K562 (cell line): ENCODE data around the gene PRPSAP1. TPM values are rescaled to one million over a fixed set of nuclear protein-coding genes. Genes with fewer than 3 reads are reported as not detected.

Experiments
- ARID2 ChIP-seq: fragments of 450-650 bp; IDR thresholded peaks from 2 replicates; pipeline ENCODE4 v1.6.1; 2017; ENCODE audit warnings: antibody characterized with exemption, mild to moderate bottlenecking
- CBX1 ChIP-seq: sonication (generic); IDR thresholded peaks from 2 replicates; pipeline ENCODE4 v1.6.1; 2016; ENCODE audit warnings: antibody characterized with exemption, low read depth, mild to moderate bottlenecking
- CHAMP1 ChIP-seq: fragments of 450-650 bp; IDR thresholded peaks from 2 replicates; pipeline ENCODE4 v1.6.1; 2016; ENCODE audit warnings: mild to moderate bottlenecking
- CSDE1 ChIP-seq, 2 experiments: fragments of 450-650 bp; IDR thresholded peaks; 2 replicates each; pipeline ENCODE4 v1.6.1; 2016; ENCODE audit warnings: mild to moderate bottlenecking in 1 of 2
- DMBX1 ChIP-seq: fragments of 250-450 bp; sonication (Bioruptor Pico); IDR thresholded peaks from 2 replicates; pipeline ENCODE4 v1.8.0; 2022; ENCODE audit warnings: inconsistent platforms, mild to moderate bottlenecking, moderate library complexity, borderline replicate concordance
- FOXM1 ChIP-seq, 2 experiments: fragments of 450-650 bp in 1 of 2; sonication (generic) in 1 of 2; formaldehyde crosslinking in 1 of 2; IDR thresholded peaks; 2 replicates each; pipeline versions ENCODE4 v1.6.1 to v1.9.0; 2017 to 2022; ENCODE audit warnings: low read depth in 2 of 2, mild to moderate bottlenecking in 2 of 2, missing genetic modification reagents in 1 of 2, moderate library complexity in 1 of 2
- HDAC3 ChIP-seq: fragments of 450-650 bp; IDR thresholded peaks from 2 replicates; pipeline ENCODE4 v1.6.1; 2018; ENCODE audit warnings: borderline replicate concordance, mild to moderate bottlenecking, moderate library complexity; ENCODE audit not compliant: partially characterized antibody
- HDGF ChIP-seq: fragments of 450-650 bp; IDR thresholded peaks from 2 replicates; pipeline ENCODE4 v1.6.1; 2016
- MYC ChIP-seq, 2 experiments: fragments of 250-450 bp in 1 of 2; sonication (Bioruptor Pico) in 1 of 2; IDR thresholded peaks; 2 replicates each; pipeline versions ENCODE4 v1.5.1 to v1.6.1; 2012 to 2021; ENCODE audit warnings: low read depth in 2 of 2, borderline replicate concordance in 1 of 2, improper control_type of control experiment in 1 of 2, low read length in 1 of 2, mild to moderate bottlenecking in 1 of 2, moderate library complexity in 1 of 2
- PTBP1 ChIP-seq: fragments of 200-400 bp; formaldehyde crosslinking; IDR thresholded peaks from 2 replicates; pipeline ENCODE4 v1.6.1; 2017; ENCODE audit warnings: low read depth, low read length
- RB1 ChIP-seq: fragments of 450-650 bp; IDR thresholded peaks from 2 replicates; pipeline ENCODE4 v1.6.1; 2017; ENCODE audit warnings: low read depth, mild to moderate bottlenecking
- SIN3B ChIP-seq: fragments of 450-650 bp; IDR thresholded peaks from 2 replicates; pipeline ENCODE4 v1.6.1; 2017; ENCODE audit warnings: low read depth, mild to moderate bottlenecking, moderate library complexity
- SMAD4 ChIP-seq: fragments of 250-450 bp; sonication (Bioruptor Pico); conservative IDR thresholded peaks from 2 replicates; pipeline ENCODE4 v1.8.0; 2021; ENCODE audit warnings: inconsistent platforms, mild to moderate bottlenecking, moderate library complexity
- SMC3 ChIP-seq: conservative IDR thresholded peaks from 2 replicates; pipeline ENCODE4 v1.6.1; 2011; ENCODE audit warnings: low read depth, low read length, improper control_type of control experiment; ENCODE audit not compliant: insufficient read depth
- SREBF1 ChIP-seq: fragments of 150-350 bp; IDR thresholded peaks from 2 replicates; pipeline ENCODE4 v1.6.1; 2014; ENCODE audit warnings: antibody characterized with exemption, low read depth, low read length, borderline replicate concordance
- SRF ChIP-seq, 2 experiments: fragments of 250-450, 450-650 bp in 1 of 2; sonication (Bioruptor Pico) in 1 of 2; sonication (generic) in 1 of 2; formaldehyde crosslinking; IDR thresholded peaks; 2 replicates each; pipeline versions ENCODE4 v1.5.0 to v1.5.1; 2020 to 2022; ENCODE audit warnings: mild to moderate bottlenecking in 1 of 2, missing genetic modification reagents in 1 of 2
- TEAD2 ChIP-seq: fragments of 450-650 bp; IDR thresholded peaks from 2 replicates; pipeline ENCODE4 v1.6.1; 2016; ENCODE audit warnings: missing genetic modification characterization, control low read depth, missing compliant biosample characterization
- TEAD4 ChIP-seq, 2 experiments: sonication (generic) in 1 of 2; formaldehyde crosslinking in 1 of 2; IDR thresholded peaks; 2 replicates each; pipeline versions ENCODE4 v1.6.1 to v1.8.0; 2012 to 2022; ENCODE audit warnings: borderline replicate concordance in 1 of 2, inconsistent platforms in 1 of 2, low read length in 1 of 2, mild to moderate bottlenecking in 1 of 2, missing genetic modification reagents in 1 of 2
- USF1 ChIP-seq: sonication (generic); formaldehyde crosslinking; IDR thresholded peaks from 2 replicates; pipeline ENCODE4 v1.9.0; 2022; ENCODE audit warnings: mild to moderate bottlenecking, missing genetic modification reagents
- XRCC5 ChIP-seq: fragments of 200-400 bp; formaldehyde crosslinking; IDR thresholded peaks from 2 replicates; pipeline ENCODE4 v1.6.1; 2017; ENCODE audit warnings: low read depth, mild to moderate bottlenecking, low read length
- ZNF143 ChIP-seq: sonication (generic); formaldehyde crosslinking; IDR thresholded peaks from 2 replicates; pipeline ENCODE4 v1.9.0; 2022; ENCODE audit warnings: mild to moderate bottlenecking, missing genetic modification reagents
- polyA plus RNA-seq, 8 experiments: library from polyadenylated mRNA; depleted of rRNA in 4 of 8; stranded (reverse) in 5 of 8; unstranded in 3 of 8; fragments of >200 nt; fragmentation: Nextera tagmentation in 2 of 8; fragmentation: Illumina TruSeq in 1 of 8; extraction: Ambion mirVana in 2 of 8; extraction: Trizol in 1 of 8; gene quantifications; 2 replicates each; pipeline versions ENCODE4 v1.2.1 to v1.2.3, GENCODE V29; 2011 to 2014; ENCODE audit warnings: inconsistent platforms in 1 of 8, missing spikeins in 1 of 8
- total RNA-seq, 7 experiments: library from RNA; depleted of rRNA in 6 of 7; stranded (reverse); fragments of >200 nt in 6 of 7; fragmentation: Illumina TruSeq in 2 of 7; extraction: Trizol in 2 of 7; gene quantifications; 2 replicates each; pipeline versions ENCODE4 v1.2.1 to v1.2.3, GENCODE V29; 2011 to 2021; ENCODE audit warnings: low replicate concordance in 1 of 7
- TF ChIP-seq, protein P1 (sequence below): sonication (generic); formaldehyde crosslinking; IDR thresholded peaks from 2 replicates; pipeline ENCODE4 v1.8.0; 2022; ENCODE audit warnings: missing genetic modification reagents, mild to moderate bottlenecking, moderate library complexity, borderline replicate concordance

The PRPSAP1 gene
- total and polyA plus RNA-seq, 9 of the 15 experiments (the other 6 are each of a cell fraction or from before 2014, with no cell fraction given): 21.9 to 77.1 (median 40.8) TPM

GRCh38 chr17:76278952-76279741 lies 74.6 kb downstream of the PRPSAP1 start (continued):
- TF ChIP-seq ZNF143 (CRISPR knock-in tag) (peak; percentile 37; the same call in 1 of the 2 replicates), HDGF (0 out of 2 replicates have a peak, but pooled peaks have one; percentile 44), CBX1 (no peak), TEAD4 (IDR thresholded peaks at IDR 0.05; ENCODE audit: low read length) (peak; percentile 64; the same call in 1 of the 2 replicates), TEAD4 (CRISPR knock-in tag; IDR thresholded peaks at IDR 0.05; ENCODE audit: borderline replicate concordance) (no peak), ARID2 (peak; percentile 98), XRCC5 (peak; percentile 51; the same call in 1 of the 2 replicates), USF1 (peak; percentile 36; the same call in 1 of the 2 replicates), SMAD4 (CRISPR knock-in tag) (no peak), CSDE1 (IDR thresholded peaks at IDR 0.05) (no peak), HDAC3 (no peak), CHAMP1 (no peak), DMBX1 (CRISPR knock-in tag) (no peak), PTBP1 (0 out of 2 replicates have a peak, but pooled peaks have one; percentile 24), RB1 (peak; percentile 80), SRF (CRISPR knock-in tag; IDR thresholded peaks at IDR 0.05) (peak in 1 of 2 experiments; percentile 52; a peak in 1 of 4 replicates), TEAD2 (tag) (peak; percentile 43; the same call in 1 of the 2 replicates), MYC (IDR thresholded peaks at IDR 0.05; ENCODE audit: low read depth, low read length) (peak; percentile 24; the same call in 1 of the 2 replicates), MYC (CRISPR knock-in tag; IDR thresholded peaks at IDR 0.05; ENCODE audit: borderline replicate concordance, low read depth) (no peak), SIN3B (0 out of 2 replicates have a peak, but pooled peaks have one; percentile 27), SMC3 (peak; percentile 99), SREBF1 (0 out of 2 replicates have a peak, but pooled peaks have one; percentile 59), FOXM1 (IDR thresholded peaks at IDR 0.05; ENCODE audit: low read depth) (no peak), FOXM1 (CRISPR knock-in tag; IDR thresholded peaks at IDR 0.05; ENCODE audit: low read depth) (no peak)
- TF ChIP-seq, protein P1, sequence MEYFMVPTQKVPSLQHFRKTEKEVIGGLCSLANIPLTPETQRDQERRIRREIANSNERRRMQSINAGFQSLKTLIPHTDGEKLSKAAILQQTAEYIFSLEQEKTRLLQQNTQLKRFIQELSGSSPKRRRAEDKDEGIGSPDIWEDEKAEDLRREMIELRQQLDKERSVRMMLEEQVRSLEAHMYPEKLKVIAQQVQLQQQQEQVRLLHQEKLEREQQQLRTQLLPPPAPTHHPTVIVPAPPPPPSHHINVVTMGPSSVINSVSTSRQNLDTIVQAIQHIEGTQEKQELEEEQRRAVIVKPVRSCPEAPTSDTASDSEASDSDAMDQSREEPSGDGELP (CRISPR knock-in tag): peak; percentile 48; the same call in 1 of the 2 replicates
